ENCODE measurements around the gene MRPL50.

DNA sequence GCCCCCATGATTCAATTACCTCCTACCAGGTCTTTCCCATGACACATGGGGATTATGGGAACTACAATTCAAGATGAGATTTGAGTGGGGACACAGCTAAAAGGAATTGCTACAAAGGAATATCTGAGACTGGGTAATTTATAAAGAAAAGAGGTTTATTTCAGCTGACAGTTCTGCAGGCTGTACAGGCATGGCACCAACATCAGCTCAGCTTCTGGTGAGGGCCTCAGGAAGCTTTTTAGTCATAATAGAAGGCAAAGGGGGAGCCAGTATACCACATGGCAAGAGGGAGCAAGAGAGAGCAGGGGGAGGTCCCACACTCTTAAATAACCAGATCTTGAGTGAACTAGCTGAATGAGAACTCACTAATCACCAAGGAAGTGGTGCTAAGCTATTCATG, 48.3 kb upstream of the MRPL50 start:
- no peak for TF ChIP-seq NCOA6 (IDR thresholded peaks at IDR 0.05)
- no peak for TF ChIP-seq REST (IDR thresholded peaks at IDR 0.05; ENCODE audit: borderline replicate concordance)
- TF ChIP-seq REST (CRISPR knock-in tag; IDR thresholded peaks at IDR 0.05; ENCODE audit: low read depth) = no peak
- no peak for TF ChIP-seq CTCF (IDR thresholded peaks at IDR 0.05 in 2 of 3, conservative IDR thresholded peaks at IDR 0.05 in 1 of 3; ENCODE audit: insufficient read depth in 2 of 3, low read depth in 1 of 3, low read length in 3 of 3)
- TF ChIP-seq, protein P1, sequence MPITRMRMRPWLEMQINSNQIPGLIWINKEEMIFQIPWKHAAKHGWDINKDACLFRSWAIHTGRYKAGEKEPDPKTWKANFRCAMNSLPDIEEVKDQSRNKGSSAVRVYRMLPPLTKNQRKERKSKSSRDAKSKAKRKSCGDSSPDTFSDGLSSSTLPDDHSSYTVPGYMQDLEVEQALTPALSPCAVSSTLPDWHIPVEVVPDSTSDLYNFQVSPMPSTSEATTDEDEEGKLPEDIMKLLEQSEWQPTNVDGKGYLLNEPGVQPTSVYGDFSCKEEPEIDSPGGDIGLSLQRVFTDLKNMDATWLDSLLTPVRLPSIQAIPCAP (CRISPR knock-in tag; IDR thresholded peaks at IDR 0.05; ENCODE audit: borderline replicate concordance) = no peak
- TF ChIP-seq GTF2E2 (tag; IDR thresholded peaks at IDR 0.05) = no peak
- TF ChIP-seq RAD21 (CRISPR knock-in tag; conservative IDR thresholded peaks at IDR 0.05 in 1 of 2, IDR thresholded peaks at IDR 0.05 in 1 of 2) = no peak
- TF ChIP-seq ZNF274 (IDR thresholded peaks at IDR 0.05; ENCODE audit: borderline replicate concordance, low read depth, low read length) = no peak

Data from K562 (cell line).